Measurements from ENCODE around the gene MTSS2. TPM values are rescaled to one million over a fixed set of nuclear protein-coding genes. Genes with fewer than 3 reads are reported as not detected.

The MTSS2 gene
- polyA plus RNA-seq, 1 of the 3 experiments (the other 2 are of a cell fraction) = 54.1 TPM

DNA sequence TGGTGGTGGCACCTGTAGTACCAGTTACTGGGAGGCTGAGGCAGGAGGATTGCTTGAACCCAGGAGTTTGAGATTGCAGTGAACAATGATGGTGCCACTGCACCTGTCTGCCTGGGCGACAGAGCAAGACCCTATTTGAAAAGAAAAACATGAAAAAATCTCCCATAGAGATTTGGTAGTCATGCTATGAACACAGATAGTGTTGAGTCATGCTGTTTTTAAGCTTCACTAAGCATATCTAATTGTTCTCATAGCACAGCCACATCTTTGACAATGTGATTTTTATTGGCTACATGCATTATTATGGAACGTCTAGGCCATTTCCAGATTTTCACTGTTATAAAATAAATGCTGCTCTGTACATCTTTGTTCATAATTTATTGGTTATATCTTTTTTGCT, 33.5 kb downstream of the MTSS2 start:
- Histone ChIP-seq H3F3A (replicated peaks; ENCODE audit: insufficient read depth) (no peaks in the 10 kb centered on the region), H3K27me3 (ENCODE audit: insufficient read depth) (no peaks in the 10 kb centered on the region), H2AFZ (ENCODE audit: low read depth) (no peak overlapping the region), H3K4me2 (no peak overlapping the region), H3K27ac (ENCODE audit: low read depth in 2 of 2, low read length in 1 of 2) (no peak overlapping the region), H4K20me1 (ENCODE audit: insufficient read depth) (no peaks in the 10 kb centered on the region), H3K4me3 (ENCODE audit: low read depth in 2 of 2, low read length in 1 of 2) (no peak overlapping the region), H3K9me3 (no peaks in the 10 kb centered on the region), H3K9ac (no peak overlapping the region), H3K9me2 (no peaks in the 10 kb centered on the region), H3K79me2 (ENCODE audit: insufficient read depth) (no peaks in the 10 kb centered on the region), H3K36me3 (replicated peaks in 1 of 2; ENCODE audit: control insufficient read depth in 1 of 2, insufficient read depth in 2 of 2, low read length in 1 of 2) (no peaks in the 10 kb centered on the region), H3K4me1 (ENCODE audit: control insufficient read depth in 1 of 2, insufficient read depth in 2 of 2, low read depth in 1 of 2, low read length in 1 of 2) (peaks cover 0 to 12% of the 10 kb centered on the region in 2 experiments; a peak in 1 of 4 replicates)
- no peak for DNase-seq
- ChIA-PET CTCF (interaction anchor here (0.8 to 6.5 kb wide), 17 partner anchors 14 to 287 kb away, joined by 3 to 57 read pairs (median 5); no protein-coding TSS in a partner anchor), POLR2A (no interaction called here)
- TF ChIP-seq SMC3 (IDR thresholded peaks at IDR 0.05; ENCODE audit: low read depth, low read length) (no peak), YY1 (IDR thresholded peaks at IDR 0.05; ENCODE audit: low read depth) (no peak), MEF2A (IDR thresholded peaks at IDR 0.05; ENCODE audit: borderline replicate concordance, low read depth) (no peak), CHD2 (IDR thresholded peaks at IDR 0.05; ENCODE audit: low read length, partially characterized antibody) (no peak), FOSL2 (IDR thresholded peaks at IDR 0.05; ENCODE audit: borderline replicate concordance, low read depth) (no peak), GATA2 (CRISPR knock-in tag; IDR thresholded peaks at IDR 0.05) (no peak), EP300 (IDR thresholded peaks at IDR 0.05; ENCODE audit: borderline replicate concordance in 1 of 2, low read depth in 1 of 2, low read length in 1 of 2) (no peak), POLR2AphosphoS5 (IDR thresholded peaks at IDR 0.05; ENCODE audit: low read depth, low read length) (no peak), NFIC (IDR thresholded peaks at IDR 0.05; ENCODE audit: borderline replicate concordance) (no peak), EZH2phosphoT487 (IDR thresholded peaks at IDR 0.05; ENCODE audit: borderline replicate concordance, low read depth) (no peak), FOXJ3 (CRISPR knock-in tag; IDR thresholded peaks at IDR 0.05) (no peak), GABPA (IDR thresholded peaks at IDR 0.05; ENCODE audit: low read depth) (no peak), TCF12 (IDR thresholded peaks at IDR 0.05) (no peak), FOXM1 (IDR thresholded peaks at IDR 0.05; ENCODE audit: low read depth) (no peak), TAF1 (IDR thresholded peaks at IDR 0.05; ENCODE audit: borderline replicate concordance, low read depth, low read length) (no peak)
- TF ChIP-seq, protein P1, sequence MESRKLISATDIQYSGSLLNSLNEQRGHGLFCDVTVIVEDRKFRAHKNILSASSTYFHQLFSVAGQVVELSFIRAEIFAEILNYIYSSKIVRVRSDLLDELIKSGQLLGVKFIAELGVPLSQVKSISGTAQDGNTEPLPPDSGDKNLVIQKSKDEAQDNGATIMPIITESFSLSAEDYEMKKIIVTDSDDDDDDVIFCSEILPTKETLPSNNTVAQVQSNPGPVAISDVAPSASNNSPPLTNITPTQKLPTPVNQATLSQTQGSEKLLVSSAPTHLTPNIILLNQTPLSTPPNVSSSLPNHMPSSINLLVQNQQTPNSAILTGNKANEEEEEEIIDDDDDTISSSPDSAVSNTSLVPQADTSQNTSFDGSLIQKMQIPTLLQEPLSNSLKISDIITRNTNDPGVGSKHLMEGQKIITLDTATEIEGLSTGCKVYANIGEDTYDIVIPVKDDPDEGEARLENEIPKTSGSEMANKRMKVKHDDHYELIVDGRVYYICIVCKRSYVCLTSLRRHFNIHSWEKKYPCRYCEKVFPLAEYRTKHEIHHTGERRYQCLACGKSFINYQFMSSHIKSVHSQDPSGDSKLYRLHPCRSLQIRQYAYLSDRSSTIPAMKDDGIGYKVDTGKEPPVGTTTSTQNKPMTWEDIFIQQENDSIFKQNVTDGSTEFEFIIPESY (IDR thresholded peaks at IDR 0.05; ENCODE audit: borderline replicate concordance, low read depth) = no peak
- TF ChIP-seq, protein P2, sequence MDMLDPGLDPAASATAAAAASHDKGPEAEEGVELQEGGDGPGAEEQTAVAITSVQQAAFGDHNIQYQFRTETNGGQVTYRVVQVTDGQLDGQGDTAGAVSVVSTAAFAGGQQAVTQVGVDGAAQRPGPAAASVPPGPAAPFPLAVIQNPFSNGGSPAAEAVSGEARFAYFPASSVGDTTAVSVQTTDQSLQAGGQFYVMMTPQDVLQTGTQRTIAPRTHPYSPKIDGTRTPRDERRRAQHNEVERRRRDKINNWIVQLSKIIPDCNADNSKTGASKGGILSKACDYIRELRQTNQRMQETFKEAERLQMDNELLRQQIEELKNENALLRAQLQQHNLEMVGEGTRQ (IDR thresholded peaks at IDR 0.05; ENCODE audit: borderline replicate concordance, low read depth, low read length) = no peak
- TF ChIP-seq, protein P3, sequence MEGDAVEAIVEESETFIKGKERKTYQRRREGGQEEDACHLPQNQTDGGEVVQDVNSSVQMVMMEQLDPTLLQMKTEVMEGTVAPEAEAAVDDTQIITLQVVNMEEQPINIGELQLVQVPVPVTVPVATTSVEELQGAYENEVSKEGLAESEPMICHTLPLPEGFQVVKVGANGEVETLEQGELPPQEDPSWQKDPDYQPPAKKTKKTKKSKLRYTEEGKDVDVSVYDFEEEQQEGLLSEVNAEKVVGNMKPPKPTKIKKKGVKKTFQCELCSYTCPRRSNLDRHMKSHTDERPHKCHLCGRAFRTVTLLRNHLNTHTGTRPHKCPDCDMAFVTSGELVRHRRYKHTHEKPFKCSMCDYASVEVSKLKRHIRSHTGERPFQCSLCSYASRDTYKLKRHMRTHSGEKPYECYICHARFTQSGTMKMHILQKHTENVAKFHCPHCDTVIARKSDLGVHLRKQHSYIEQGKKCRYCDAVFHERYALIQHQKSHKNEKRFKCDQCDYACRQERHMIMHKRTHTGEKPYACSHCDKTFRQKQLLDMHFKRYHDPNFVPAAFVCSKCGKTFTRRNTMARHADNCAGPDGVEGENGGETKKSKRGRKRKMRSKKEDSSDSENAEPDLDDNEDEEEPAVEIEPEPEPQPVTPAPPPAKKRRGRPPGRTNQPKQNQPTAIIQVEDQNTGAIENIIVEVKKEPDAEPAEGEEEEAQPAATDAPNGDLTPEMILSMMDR (IDR thresholded peaks at IDR 0.05) = no peak
- TF ChIP-seq, protein P4, sequence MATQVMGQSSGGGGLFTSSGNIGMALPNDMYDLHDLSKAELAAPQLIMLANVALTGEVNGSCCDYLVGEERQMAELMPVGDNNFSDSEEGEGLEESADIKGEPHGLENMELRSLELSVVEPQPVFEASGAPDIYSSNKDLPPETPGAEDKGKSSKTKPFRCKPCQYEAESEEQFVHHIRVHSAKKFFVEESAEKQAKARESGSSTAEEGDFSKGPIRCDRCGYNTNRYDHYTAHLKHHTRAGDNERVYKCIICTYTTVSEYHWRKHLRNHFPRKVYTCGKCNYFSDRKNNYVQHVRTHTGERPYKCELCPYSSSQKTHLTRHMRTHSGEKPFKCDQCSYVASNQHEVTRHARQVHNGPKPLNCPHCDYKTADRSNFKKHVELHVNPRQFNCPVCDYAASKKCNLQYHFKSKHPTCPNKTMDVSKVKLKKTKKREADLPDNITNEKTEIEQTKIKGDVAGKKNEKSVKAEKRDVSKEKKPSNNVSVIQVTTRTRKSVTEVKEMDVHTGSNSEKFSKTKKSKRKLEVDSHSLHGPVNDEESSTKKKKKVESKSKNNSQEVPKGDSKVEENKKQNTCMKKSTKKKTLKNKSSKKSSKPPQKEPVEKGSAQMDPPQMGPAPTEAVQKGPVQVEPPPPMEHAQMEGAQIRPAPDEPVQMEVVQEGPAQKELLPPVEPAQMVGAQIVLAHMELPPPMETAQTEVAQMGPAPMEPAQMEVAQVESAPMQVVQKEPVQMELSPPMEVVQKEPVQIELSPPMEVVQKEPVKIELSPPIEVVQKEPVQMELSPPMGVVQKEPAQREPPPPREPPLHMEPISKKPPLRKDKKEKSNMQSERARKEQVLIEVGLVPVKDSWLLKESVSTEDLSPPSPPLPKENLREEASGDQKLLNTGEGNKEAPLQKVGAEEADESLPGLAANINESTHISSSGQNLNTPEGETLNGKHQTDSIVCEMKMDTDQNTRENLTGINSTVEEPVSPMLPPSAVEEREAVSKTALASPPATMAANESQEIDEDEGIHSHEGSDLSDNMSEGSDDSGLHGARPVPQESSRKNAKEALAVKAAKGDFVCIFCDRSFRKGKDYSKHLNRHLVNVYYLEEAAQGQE (IDR thresholded peaks at IDR 0.05; ENCODE audit: low read depth, low read length) = no peak
- TF ChIP-seq, protein P5, sequence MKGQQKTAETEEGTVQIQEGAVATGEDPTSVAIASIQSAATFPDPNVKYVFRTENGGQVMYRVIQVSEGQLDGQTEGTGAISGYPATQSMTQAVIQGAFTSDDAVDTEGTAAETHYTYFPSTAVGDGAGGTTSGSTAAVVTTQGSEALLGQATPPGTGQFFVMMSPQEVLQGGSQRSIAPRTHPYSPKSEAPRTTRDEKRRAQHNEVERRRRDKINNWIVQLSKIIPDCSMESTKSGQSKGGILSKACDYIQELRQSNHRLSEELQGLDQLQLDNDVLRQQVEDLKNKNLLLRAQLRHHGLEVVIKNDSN (IDR thresholded peaks at IDR 0.05; ENCODE audit: borderline replicate concordance, low read depth) = no peak
- WGBS (ENCODE audit: low lambda C conversion rate) = 88% methylated on average over 2 of the region's 2 CpGs
